ENCODE results near the gene FNDC3B.

FNDC3B gene

DNA sequence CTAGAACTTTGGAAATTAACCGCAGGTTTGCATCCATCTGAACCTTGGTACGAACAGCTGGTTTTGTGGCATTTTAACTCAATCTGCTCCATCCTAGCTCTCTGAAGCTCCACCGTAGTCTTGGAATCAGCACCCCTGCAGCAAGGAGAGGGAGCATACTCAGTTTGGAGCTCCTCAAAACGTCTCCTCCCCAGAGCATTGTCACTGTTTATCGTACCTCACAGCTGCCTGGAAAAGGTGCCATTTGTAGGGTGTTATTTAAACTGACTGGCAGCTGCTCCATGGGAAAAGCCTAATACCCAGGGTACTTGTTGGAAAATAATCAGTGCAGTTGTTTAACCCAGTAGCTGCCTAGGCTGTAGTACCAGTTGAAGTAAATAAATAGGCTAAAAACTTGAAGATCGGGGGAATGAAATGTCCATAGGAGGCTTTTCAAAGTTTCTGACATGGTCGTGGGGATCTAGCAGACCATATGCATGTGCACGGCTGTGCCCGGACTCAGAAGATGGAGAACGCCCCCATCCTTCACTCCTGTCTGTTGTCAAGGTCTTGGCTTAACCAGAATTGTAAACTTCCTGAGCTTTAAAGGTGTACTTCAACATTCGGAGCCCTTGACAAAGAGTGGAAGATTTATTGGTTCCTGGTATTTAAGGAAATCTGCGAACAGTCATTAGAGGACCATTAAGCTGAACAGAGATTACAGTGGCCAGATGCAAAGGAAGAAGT is 365.0 kb downstream of the FNDC3B start:
- no peak overlapping the region for H3K9ac ChIP-seq (ENCODE audit: low read depth, low read length)
- no peaks in the 10 kb centered on the region for H3K4me1 ChIP-seq (ENCODE audit: insufficient read depth, low read length)
- H3K36me3 ChIP-seq (ENCODE audit: insufficient read depth, low read length), result no peaks in the 10 kb centered on the region
- H3K9me3 ChIP-seq (ENCODE audit: control insufficient read depth, insufficient read depth, low read length), result no peaks in the 10 kb centered on the region

DNA sequence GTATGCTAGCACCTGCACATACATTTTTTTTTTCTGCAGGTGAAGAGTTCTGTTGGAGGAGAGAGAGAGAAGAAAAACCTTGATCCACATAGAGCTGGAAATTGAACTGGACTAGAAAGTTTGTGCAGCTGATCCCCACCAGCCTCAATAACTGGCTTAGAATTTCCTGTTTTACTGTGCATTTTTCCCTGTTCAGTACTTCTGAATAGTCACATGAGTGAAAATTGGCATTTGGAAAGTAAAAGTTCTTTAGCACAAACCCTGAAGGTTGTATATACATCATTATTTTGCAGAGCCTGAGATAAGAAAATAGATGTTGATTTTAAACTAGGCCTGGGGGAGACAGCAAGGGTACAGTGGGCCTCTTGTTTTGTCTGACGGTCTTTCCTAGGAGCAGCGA is 366.5 kb downstream of the FNDC3B start:
- Histone ChIP-seq H3K9ac (ENCODE audit: low read depth, low read length) (no peak overlapping the region), H3K9me3 (ENCODE audit: control insufficient read depth, insufficient read depth, low read length) (no peaks in the 10 kb centered on the region), H3K36me3 (ENCODE audit: insufficient read depth, low read length) (no peaks in the 10 kb centered on the region), H3K4me1 (ENCODE audit: insufficient read depth, low read length) (no peaks in the 10 kb centered on the region)

DNA sequence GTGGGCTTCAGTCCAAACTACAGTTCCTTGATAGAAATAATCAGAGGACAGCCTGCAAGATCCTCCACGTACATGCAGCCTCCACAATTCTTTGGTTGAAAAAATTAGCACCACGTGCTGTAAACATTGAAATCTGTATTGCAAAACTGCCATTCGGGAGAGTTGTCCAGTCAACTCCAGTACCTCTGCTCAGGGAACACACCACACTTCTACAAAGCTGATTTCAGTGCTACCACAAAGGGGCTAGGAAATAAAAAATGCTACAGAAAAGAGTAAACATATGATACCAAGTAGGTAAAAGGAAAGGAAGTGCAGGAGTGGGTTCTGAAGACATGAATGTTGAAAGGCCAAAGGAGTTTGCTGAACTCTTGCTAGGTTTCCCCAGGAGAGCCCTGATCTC is 368.5 kb downstream of the FNDC3B start:
- Histone ChIP-seq H3K9ac (ENCODE audit: low read depth, low read length) (no peak overlapping the region), H3K4me1 (ENCODE audit: insufficient read depth, low read length) (no peaks in the 10 kb centered on the region), H3K9me3 (ENCODE audit: control insufficient read depth, insufficient read depth, low read length) (no peaks in the 10 kb centered on the region), H3K36me3 (ENCODE audit: insufficient read depth, low read length) (no peaks in the 10 kb centered on the region)

DNA sequence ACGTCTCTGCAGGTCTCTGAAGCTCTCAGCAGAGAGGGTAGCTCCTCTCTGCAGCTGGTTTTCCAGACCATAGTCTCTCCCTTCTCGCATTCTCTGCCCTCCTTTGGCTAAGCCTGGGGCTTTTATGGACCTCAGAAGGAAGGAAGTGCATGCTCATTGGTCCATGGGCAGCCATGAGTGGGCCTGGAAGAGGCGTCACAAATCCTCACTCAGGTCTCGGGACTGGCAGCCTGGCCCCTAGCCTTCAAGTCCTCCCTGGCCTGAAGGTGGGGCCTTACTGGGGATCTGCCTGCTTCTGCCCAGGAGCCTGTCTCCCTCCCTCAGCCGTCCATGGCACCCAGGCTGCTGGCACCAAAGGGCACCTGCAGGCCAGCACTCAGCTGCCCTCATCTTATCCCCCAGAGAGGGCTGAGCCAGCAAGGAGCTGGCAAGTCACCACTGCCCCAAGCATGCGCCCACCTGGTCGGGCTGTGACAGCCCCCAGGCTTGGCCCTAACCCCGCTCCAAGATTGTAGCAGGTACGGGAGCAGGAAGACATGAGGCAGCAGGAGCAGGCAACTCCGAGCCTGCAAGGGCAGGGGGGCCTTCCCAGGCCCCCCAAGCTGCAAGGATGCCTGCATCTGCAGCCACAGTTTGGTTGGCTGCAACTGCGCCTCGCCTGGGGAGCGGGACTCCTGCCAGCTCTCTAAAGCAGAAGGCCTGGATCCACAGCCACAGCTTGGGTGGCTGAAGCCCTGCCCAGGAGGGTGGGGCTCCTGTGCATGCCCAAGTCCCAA is 371.5 kb downstream of the FNDC3B start:
- no peak overlapping the region for H3K9ac ChIP-seq (ENCODE audit: low read depth, low read length)
- no peaks in the 10 kb centered on the region for H3K4me1 ChIP-seq (ENCODE audit: insufficient read depth, low read length)
- no peaks in the 10 kb centered on the region for H3K36me3 ChIP-seq (ENCODE audit: insufficient read depth, low read length)
- H3K9me3 ChIP-seq (ENCODE audit: control insufficient read depth, insufficient read depth, low read length), result no peaks in the 10 kb centered on the region

DNA sequence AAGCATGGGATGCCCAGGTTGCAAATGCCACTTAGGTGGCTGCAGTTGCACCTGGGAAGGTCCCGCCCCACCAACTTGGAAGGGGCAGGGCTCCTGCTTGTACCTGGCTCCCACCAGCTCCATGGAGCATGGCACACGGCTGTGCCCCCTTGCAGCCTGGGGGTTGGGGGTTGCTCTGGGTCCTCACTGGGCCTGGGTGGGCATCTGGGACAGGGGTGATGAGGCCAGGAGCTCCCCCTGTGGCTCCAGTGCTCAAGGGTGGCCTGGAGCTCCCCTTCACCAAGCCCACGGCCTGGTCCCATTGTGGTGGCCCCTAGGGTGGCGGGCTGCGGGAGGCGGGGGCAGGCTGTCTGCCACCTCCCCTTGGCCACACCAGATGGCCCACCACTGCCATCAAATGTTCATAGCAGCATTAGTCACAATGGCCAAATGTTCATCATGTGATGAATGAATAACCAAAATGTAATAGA is 372.1 kb downstream of the FNDC3B start:
- Histone ChIP-seq H3K36me3 (ENCODE audit: insufficient read depth, low read length) (no peaks in the 10 kb centered on the region), H3K9me3 (ENCODE audit: control insufficient read depth, insufficient read depth, low read length) (no peaks in the 10 kb centered on the region), H3K4me1 (ENCODE audit: insufficient read depth, low read length) (no peaks in the 10 kb centered on the region), H3K9ac (ENCODE audit: low read depth, low read length) (no peak overlapping the region)

DNA sequence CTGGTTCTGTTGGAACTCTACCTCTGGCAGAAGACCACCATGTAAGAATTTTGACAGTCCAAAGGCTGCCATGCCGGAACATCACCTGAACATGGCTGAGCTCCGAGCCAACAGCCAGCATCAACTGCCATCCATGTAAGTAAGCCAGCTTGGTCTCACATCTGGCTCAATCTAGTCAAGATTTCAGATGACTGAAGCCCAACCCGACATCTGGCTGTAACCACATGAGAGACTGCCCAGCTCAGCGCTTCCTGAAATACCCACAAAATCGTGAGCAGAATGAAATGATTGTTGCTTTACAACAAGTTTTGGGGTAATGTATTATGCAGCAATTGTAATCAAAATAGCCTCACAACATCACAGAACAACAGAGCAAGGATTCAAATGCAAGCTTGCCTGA is 375.9 kb downstream of the FNDC3B start:
- no peaks in the 10 kb centered on the region for H3K4me1 ChIP-seq (ENCODE audit: insufficient read depth, low read length)
- no peak overlapping the region for H3K9ac ChIP-seq (ENCODE audit: low read depth, low read length)
- H3K9me3 ChIP-seq (ENCODE audit: control insufficient read depth, insufficient read depth, low read length), result no peaks in the 10 kb centered on the region
- no peaks in the 10 kb centered on the region for H3K36me3 ChIP-seq (ENCODE audit: insufficient read depth, low read length)

DNA sequence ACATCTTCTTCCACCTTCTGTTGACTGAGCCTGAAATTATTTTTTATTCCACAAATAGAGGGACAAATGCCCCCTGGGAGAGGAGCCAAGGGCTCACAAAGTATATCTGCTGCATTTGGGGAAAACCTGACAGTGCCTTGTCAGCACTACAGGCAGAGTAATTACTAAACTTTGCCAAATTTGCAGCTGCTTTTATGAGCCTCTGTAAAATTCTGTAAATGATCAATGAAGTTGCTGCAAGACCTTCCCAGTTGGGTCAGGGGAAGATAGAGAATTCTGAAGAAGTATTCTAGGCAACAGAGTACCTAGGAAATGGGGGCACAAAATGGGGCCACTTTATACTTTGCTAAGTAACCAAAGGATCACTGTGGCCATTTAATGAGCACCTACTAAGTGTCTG is 398.3 kb downstream of the FNDC3B start:
- no peaks in the 10 kb centered on the region for H3K4me1 ChIP-seq (ENCODE audit: insufficient read depth, low read length)
- no peaks in the 10 kb centered on the region; the same call in 1 of the 2 replicates for H3K9me3 ChIP-seq (ENCODE audit: control insufficient read depth, insufficient read depth, low read length)
- no peak overlapping the region for H3K9ac ChIP-seq (ENCODE audit: low read depth, low read length)
- no peaks in the 10 kb centered on the region for H3K36me3 ChIP-seq (ENCODE audit: insufficient read depth, low read length)

DNA sequence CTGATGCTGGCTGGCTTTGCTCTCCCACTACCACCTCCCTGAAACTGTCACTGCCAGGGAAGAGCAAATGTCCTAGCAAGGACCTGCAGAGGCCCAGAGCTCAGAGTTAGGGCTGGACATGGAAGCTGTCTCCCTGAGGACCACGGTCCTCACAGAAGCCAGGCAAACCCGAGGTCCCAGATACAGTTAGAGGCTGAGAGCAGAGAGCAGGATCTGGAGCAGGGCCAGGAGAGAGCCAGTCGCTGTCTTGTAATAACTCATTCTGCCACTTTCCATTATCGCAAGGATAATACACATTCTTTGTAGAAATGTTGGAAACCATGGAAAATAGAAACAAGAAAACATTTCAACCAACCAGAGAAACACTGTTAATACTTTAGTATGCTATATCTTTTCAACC is 398.8 kb downstream of the FNDC3B start:
- Histone ChIP-seq H3K9ac (ENCODE audit: low read depth, low read length) (no peak overlapping the region), H3K36me3 (ENCODE audit: insufficient read depth, low read length) (no peaks in the 10 kb centered on the region), H3K4me1 (ENCODE audit: insufficient read depth, low read length) (no peaks in the 10 kb centered on the region), H3K9me3 (ENCODE audit: control insufficient read depth, insufficient read depth, low read length) (no peaks in the 10 kb centered on the region)

DNA sequence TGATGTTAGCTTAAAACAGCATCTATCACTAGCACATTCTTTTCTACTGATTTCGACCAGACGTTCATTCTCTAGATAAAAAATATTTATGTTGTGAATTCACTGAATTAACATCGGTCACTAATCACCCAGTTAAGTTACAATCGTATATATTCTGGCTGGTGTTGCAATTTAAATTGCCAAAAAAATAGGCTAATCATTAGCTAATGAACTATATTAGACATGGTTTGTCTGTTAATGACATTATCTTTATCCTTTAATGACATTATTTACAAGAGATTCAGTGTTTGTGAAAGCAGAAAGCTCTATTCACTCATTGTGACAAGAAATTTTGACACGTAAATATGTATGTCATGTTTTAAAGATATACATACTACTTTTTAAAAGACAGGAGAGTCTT is 402.2 kb downstream of the FNDC3B start:
- Histone ChIP-seq H3K4me1 (ENCODE audit: insufficient read depth, low read length) (no peaks in the 10 kb centered on the region), H3K36me3 (ENCODE audit: insufficient read depth, low read length) (no peaks in the 10 kb centered on the region), H3K9me3 (ENCODE audit: control insufficient read depth, insufficient read depth, low read length) (no peaks in the 10 kb centered on the region), H3K9ac (ENCODE audit: low read depth, low read length) (no peak overlapping the region)

DNA sequence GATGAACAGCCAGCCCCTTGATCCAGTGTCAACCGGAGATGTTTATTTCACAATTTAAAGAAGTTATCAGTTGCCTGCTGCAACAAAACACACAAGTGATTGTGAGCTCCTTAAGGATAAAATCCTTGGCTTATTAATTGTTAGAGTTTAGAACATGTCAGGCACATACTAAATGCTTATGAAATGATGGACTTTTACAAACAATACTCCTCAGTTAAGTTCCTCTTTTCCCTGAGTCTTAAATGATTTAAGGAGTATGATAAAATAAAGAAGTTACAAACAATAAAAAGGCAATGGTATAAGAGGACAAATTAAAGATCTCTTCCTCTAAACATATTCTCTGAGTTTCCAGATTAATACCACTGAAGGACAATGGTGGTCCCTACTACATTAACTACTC is 403.2 kb downstream of the FNDC3B start:
- H3K9ac ChIP-seq (ENCODE audit: low read depth, low read length), result no peak overlapping the region
- no peaks in the 10 kb centered on the region for H3K36me3 ChIP-seq (ENCODE audit: insufficient read depth, low read length)
- H3K4me1 ChIP-seq (ENCODE audit: insufficient read depth, low read length), result no peaks in the 10 kb centered on the region
- no peaks in the 10 kb centered on the region for H3K9me3 ChIP-seq (ENCODE audit: control insufficient read depth, insufficient read depth, low read length)

DNA sequence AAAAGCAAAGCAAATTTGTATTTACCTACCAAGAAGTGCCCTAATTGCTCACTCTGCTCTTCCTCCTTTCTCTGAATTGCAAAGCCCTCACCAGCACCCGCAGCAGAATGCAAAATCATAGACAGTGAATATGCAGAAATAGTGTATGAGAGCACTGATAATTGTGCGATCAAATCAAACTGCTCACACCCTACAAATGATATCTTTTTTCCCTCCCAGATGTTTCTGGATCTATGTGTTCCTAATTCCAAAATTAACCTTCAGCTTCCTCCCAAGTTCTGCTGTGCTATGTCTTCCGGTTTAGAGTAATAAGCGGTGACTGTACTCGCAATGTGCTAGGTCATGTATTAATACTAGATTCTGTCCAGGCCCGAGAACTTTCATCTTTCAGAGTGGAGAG is 405.4 kb downstream of the FNDC3B start:
- Histone ChIP-seq H3K36me3 (ENCODE audit: insufficient read depth, low read length) (no peaks in the 10 kb centered on the region), H3K9ac (ENCODE audit: low read depth, low read length) (no peak overlapping the region)

DNA sequence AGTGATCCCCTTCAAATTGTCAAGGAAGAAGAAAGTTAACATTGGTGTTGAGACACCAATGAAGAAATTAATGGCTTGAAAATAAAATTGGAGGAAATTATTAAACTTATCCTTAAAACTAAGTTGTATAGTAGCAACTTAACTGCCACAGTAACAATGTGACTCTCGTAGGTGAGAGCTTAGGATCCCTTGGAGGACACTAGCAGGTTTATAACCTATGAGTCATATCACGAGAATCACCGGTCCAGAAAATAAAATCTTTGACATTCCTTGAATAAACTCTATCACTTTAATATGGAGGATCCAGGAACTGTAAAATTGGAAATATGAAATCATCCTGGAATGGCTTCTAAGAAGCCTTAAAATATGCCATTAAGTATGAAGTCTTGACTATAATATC is 406.8 kb downstream of the FNDC3B start:
- Histone ChIP-seq H3K4me1 (ENCODE audit: insufficient read depth, low read length) (no peaks in the 10 kb centered on the region), H3K9ac (ENCODE audit: low read depth, low read length) (no peak overlapping the region), H3K36me3 (ENCODE audit: insufficient read depth, low read length) (no peaks in the 10 kb centered on the region), H3K9me3 (ENCODE audit: control insufficient read depth, insufficient read depth, low read length) (no peaks in the 10 kb centered on the region)

More for the DNA sequence above, 405.4 kb downstream of the FNDC3B start:
- Histone ChIP-seq H3K9me3 (ENCODE audit: control insufficient read depth, insufficient read depth, low read length) (no peaks in the 10 kb centered on the region), H3K4me1 (ENCODE audit: insufficient read depth, low read length) (no peaks in the 10 kb centered on the region)

DNA sequence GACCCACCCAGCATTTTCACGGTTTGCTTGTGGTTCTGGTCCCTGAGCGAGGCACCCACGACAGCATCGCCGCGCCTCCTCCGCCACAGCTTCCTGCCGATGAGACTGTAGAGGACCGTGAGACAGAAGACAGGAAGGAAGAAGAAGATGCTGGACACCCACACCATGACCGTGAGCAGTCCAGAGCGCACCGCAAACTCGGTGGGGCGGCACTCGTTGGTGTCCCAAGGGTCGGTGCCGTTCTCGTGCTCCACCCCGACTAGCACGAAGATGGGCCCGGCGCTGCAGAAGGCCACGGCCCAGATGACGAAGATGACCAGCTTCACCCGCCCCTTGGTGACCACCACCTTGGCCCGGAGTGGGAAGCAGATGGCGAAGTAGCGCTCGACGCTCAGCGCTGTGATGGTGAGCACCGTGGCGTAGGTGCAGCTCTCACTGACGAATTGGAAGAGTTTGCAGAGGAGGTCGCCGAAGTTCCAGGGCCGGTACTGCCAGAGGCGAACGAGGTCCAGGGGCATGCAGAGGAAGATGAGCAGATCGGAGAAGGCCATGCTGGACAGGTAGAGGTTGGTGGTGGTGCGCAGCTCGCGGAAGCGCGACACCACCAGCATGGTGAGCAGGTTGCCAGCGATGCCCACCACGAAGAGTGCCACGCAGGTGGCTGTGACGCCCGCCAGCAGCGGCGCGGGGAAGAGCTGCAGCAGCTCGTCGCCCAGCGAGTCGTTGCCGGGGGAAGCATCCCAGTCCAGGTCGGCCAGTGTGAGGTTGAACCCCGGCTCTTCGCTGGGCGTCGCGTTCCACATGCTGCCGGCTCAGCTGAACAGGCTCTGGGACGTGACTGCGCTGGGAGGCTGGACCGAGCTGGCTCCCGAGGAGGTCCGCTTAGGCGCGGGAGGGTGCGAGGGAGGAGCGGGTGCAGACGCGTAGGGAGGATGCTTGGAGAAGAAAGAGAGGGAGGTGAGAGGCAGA is 408.5 kb downstream of the FNDC3B start, which contains the start of gene GHSR:
Gene GHSR, minus strand, starts transcription at position 846 of the 969 bp plus-strand sequence. Its CDS starts 43 bp downstream, at position 803.
- Histone ChIP-seq H3K36me3 (ENCODE audit: insufficient read depth, low read length) (no peaks in the 10 kb centered on the region), H3K9me3 (ENCODE audit: control insufficient read depth, insufficient read depth, low read length) (no peaks in the 10 kb centered on the region), H3K4me1 (ENCODE audit: insufficient read depth, low read length) (no peaks in the 10 kb centered on the region), H3K9ac (ENCODE audit: low read depth, low read length) (peak within 1 kb of the TSS; percentile 27; the same call in 1 of the 2 replicates)
